GM23338 (cell line): ENCODE results near the gene CD80. TPM values are rescaled to one million over a fixed set of nuclear protein-coding genes. Genes with fewer than 3 reads are reported as not detected.

Experiments
- ATAC-seq: fragments of 200-7000 bp; cut with Tn5 transposase; 3 replicates; pipeline ENCODE4 v1.9.1; 2020
- DNase-seq: peaks from one replicate; pipeline ENCODE4 v3.0.0-alpha.2; 2015; ENCODE audit warnings: low spot score
- H2AFZ ChIP-seq: fragments of 200-600 bp; sonication (generic); 2 replicates; pipeline ENCODE4 v1.8.0; 2016; ENCODE audit warnings: antibody characterized with exemption, mild to moderate bottlenecking, moderate library complexity
- H3F3A ChIP-seq: fragments of 200-600 bp; sonication (generic); replicated peaks from 2 replicates; pipeline ENCODE4 v1.8.0; 2017; ENCODE audit warnings: antibody characterized with exemption, mixed run types, low read depth
- H3K27ac ChIP-seq: fragments of 200-600 bp; sonication (generic); 2 replicates; pipeline ENCODE4 v1.6.1; 2016; ENCODE audit warnings: low read depth
- H3K27me3 ChIP-seq: fragments of 200-600 bp; sonication (generic); 2 replicates; pipeline ENCODE4 v1.8.0; 2016; ENCODE audit warnings: mild to moderate bottlenecking, mixed run types, moderate library complexity; ENCODE audit not compliant: insufficient read depth
- H3K36me3 ChIP-seq: fragments of 200-600 bp; sonication (generic); 2 replicates; pipeline ENCODE4 v1.8.0; 2016; ENCODE audit warnings: mild to moderate bottlenecking; ENCODE audit not compliant: insufficient read depth
- H3K4me1 ChIP-seq: fragments of 200-600 bp; sonication (generic); 2 replicates; pipeline ENCODE4 v1.8.0; 2016; ENCODE audit warnings: mild to moderate bottlenecking, moderate library complexity; ENCODE audit not compliant: insufficient read depth
- H3K4me2 ChIP-seq: fragments of 200-600 bp; sonication (generic); 2 replicates; pipeline ENCODE4 v1.7.1; 2017; ENCODE audit warnings: mixed run types
- H3K4me3 ChIP-seq: fragments of 200-600 bp; sonication (generic); 2 replicates; pipeline ENCODE4 v1.6.1; 2016; ENCODE audit warnings: mixed run types
- H3K79me2 ChIP-seq: fragments of 200-600 bp; sonication (generic); replicated peaks from 2 replicates; pipeline ENCODE4 v1.8.0; 2017; ENCODE audit warnings: mild to moderate bottlenecking; ENCODE audit not compliant: insufficient read depth
- H3K9me2 ChIP-seq: fragments of 200-600 bp; sonication (generic); 2 replicates; pipeline ENCODE4 v1.8.0; 2017; ENCODE audit not compliant: insufficient read depth
- H4K20me1 ChIP-seq: fragments of 200-600 bp; sonication (generic); replicated peaks from 2 replicates; pipeline ENCODE4 v1.8.0; 2017; ENCODE audit warnings: mild to moderate bottlenecking; ENCODE audit not compliant: insufficient read depth
- H3K27ac Mint-ChIP-seq: 2 replicates; pipeline ENCODE4 v1.8.0; 2020; ENCODE audit warnings: inconsistent platforms, mild to moderate bottlenecking, moderate library complexity, mixed read lengths
- H3K27me3 Mint-ChIP-seq: 3 replicates; pipeline ENCODE4 v1.8.0; 2022; ENCODE audit warnings: low read depth, mild to moderate bottlenecking, moderate library complexity, mixed read lengths, inconsistent platforms; ENCODE audit not compliant: insufficient read depth, poor library complexity
- H3K36me3 Mint-ChIP-seq: 3 replicates; pipeline ENCODE4 v1.8.0; 2021; ENCODE audit warnings: low read depth, mild to moderate bottlenecking, inconsistent platforms, moderate library complexity, mixed read lengths
- H3K4me1 Mint-ChIP-seq: 3 replicates; pipeline ENCODE4 v1.8.0; 2020; ENCODE audit warnings: mild to moderate bottlenecking, inconsistent platforms, mixed read lengths
- H3K4me3 Mint-ChIP-seq: 3 replicates; pipeline ENCODE4 v1.8.0; 2021; ENCODE audit warnings: moderate library complexity, mild to moderate bottlenecking, inconsistent platforms, mixed read lengths
- H3K9me3 Mint-ChIP-seq: 3 replicates; pipeline ENCODE4 v1.8.0; 2020; ENCODE audit warnings: moderate library complexity, mild to moderate bottlenecking, inconsistent platforms, mixed read lengths
- EZH2 ChIP-seq: fragments of 200-600 bp; sonication (generic); IDR thresholded peaks from one replicate; pipeline ENCODE4 v1.8.0; 2017; ENCODE audit warnings: antibody characterized with exemption, mild to moderate bottlenecking, low read depth; ENCODE audit not compliant: unreplicated experiment
- EZH2phosphoT487 ChIP-seq: fragments of 200-600 bp; sonication (generic); IDR thresholded peaks from one replicate; pipeline ENCODE4 v1.8.1; 2018; ENCODE audit warnings: antibody characterized with exemption; ENCODE audit not compliant: unreplicated experiment
- JUNB ChIP-seq: IDR thresholded peaks from one replicate; pipeline ENCODE4 v1.6.1; 2016; ENCODE audit warnings: antibody characterized with exemption; ENCODE audit not compliant: unreplicated experiment
- NANOG ChIP-seq: IDR thresholded peaks from 2 replicates; pipeline ENCODE4 v1.6.1; 2016; ENCODE audit warnings: antibody characterized with exemption, borderline replicate concordance
- POLR2AphosphoS5 ChIP-seq: IDR thresholded peaks from 2 replicates; pipeline ENCODE4 v1.6.1; 2016; ENCODE audit warnings: antibody characterized with exemption, low read depth
- REST ChIP-seq: IDR thresholded peaks from one replicate; pipeline ENCODE4 v1.6.1; 2018; ENCODE audit warnings: antibody characterized with exemption; ENCODE audit not compliant: unreplicated experiment
- ZNF331 ChIP-seq: fragments of 250-450 bp; sonication (Bioruptor Pico); IDR thresholded peaks from 2 replicates; pipeline ENCODE4 v1.5.0; 2020; ENCODE audit warnings: low read depth, mild to moderate bottlenecking, moderate library complexity
- polyA plus RNA-seq: library from polyadenylated mRNA; unstranded; fragments of >200 nt; fragmentation: Nextera tagmentation; extraction: Ambion mirVana; gene quantifications from 2 replicates; pipeline ENCODE4 v1.2.1, GENCODE V29; 2016
- total RNA-seq: library from RNA; depleted of rRNA; stranded (reverse); fragments of >200 nt; shearing (Covaris generic); gene quantifications from 2 replicates; pipeline ENCODE4 v1.2.3, GENCODE V29; 2014

Gene CD80
- total and polyA plus RNA-seq, 2 experiments from 2014 or later, result not detected

- Mint-ChIP-seq H3K27me3 (no peaks in the 10 kb centered on the region), H3K27ac (no peak overlapping the region)
Measured at GRCh38 chr3:119507404-119507803, 52.0 kb downstream of the CD80 start.

GRCh38 chr3:119506631-119507030 lies 52.8 kb downstream of the CD80 start:
- Histone ChIP-seq H3K27ac (no peak overlapping the region), H3K9me2 (no peaks in the 10 kb centered on the region), H3K4me2 (no peak overlapping the region), H3K79me2 (peaks cover 5% of the 10 kb centered on the region), H2AFZ (no peak overlapping the region), H3K27me3 (no peaks in the 10 kb centered on the region), H3K4me1 (no peaks in the 10 kb centered on the region), H3K36me3 (peaks cover 53% of the 10 kb centered on the region), H3F3A (no peaks in the 10 kb centered on the region), H4K20me1 (peaks cover 14% of the 10 kb centered on the region), H3K4me3 (no peak overlapping the region)
- DNase-seq (no peak), ATAC-seq (no peak)
- H3K27me3 Mint-ChIP-seq, result no peaks in the 10 kb centered on the region
- no peak overlapping the region for H3K27ac Mint-ChIP-seq
- H3K4me3 Mint-ChIP-seq, result no peak overlapping the region
- no peaks in the 10 kb centered on the region for H3K4me1 Mint-ChIP-seq
- no peaks in the 10 kb centered on the region for H3K9me3 Mint-ChIP-seq
- peaks cover 57% of the 10 kb centered on the region for H3K36me3 Mint-ChIP-seq
- TF ChIP-seq REST (no peak), ZNF331 (no peak), JUNB (no peak), POLR2AphosphoS5 (no peak)

More at GRCh38 chr3:119507404-119507803, 52.0 kb downstream of the CD80 start:
- Mint-ChIP-seq H3K4me3 (no peak overlapping the region), H3K36me3 (peaks cover 54% of the 10 kb centered on the region), H3K4me1 (no peaks in the 10 kb centered on the region), H3K9me3 (no peaks in the 10 kb centered on the region)
- no peak for TF ChIP-seq EZH2phosphoT487
- no peak for TF ChIP-seq EZH2
- TF ChIP-seq NANOG, result no peak
- no peak for TF ChIP-seq ZNF331
- no peak for TF ChIP-seq JUNB
- no peak for TF ChIP-seq REST
- no peak for ATAC-seq
- Histone ChIP-seq H3F3A (no peaks in the 10 kb centered on the region), H3K9me2 (no peaks in the 10 kb centered on the region), H3K27ac (no peak overlapping the region), H3K27me3 (no peaks in the 10 kb centered on the region), H3K79me2 (no peaks in the 10 kb centered on the region; the same call in 1 of the 2 replicates), H3K4me3 (no peak overlapping the region), H2AFZ (no peak overlapping the region), H4K20me1 (peaks cover 14% of the 10 kb centered on the region), H3K4me1 (no peaks in the 10 kb centered on the region), H3K4me2 (no peak overlapping the region), H3K36me3 (peaks cover 53% of the 10 kb centered on the region)
- DNase-seq, result no peak
